LNCaP clone FGC (cell line): ENCODE measurements around the gene ARHGAP32.

Experiments
- DNase-seq: peaks from one replicate; pipeline ENCODE4 v3.0.0-alpha.2; 2011; ENCODE audit warnings: low read depth
- H3K4me3 ChIP-seq: 2 replicates; pipeline ENCODE4 v1.5.1; 2011; ENCODE audit warnings: mild to moderate bottlenecking, low read depth, low read length, control low read depth
- TF ChIP-seq, protein P1 (sequence below): IDR thresholded peaks from 2 replicates; pipeline ENCODE4 v1.5.1; 2012; ENCODE audit warnings: mild to moderate bottlenecking; ENCODE audit not compliant: control insufficient read depth, insufficient read depth; ENCODE audit errors: extremely low read depth

The ARHGAP32 gene

DNA sequence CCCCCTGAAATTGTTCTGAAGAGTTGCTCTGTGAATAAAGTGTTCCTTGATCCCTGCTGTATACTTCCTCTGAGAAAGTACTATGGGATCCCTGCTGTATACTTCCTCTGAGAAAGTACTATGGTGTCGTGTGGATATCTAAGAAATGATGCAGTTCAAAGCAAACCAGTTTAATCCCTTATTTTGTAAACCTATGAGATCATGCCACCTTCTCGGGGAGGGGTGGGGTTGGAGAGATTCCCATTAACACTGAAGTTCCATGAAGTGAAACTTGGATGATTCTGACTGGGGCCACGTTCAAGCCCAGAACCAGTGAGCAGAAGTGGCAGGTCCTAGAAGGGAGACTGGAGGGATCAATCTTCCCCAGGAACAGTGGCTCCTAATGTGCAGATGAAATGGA is 236.5 kb downstream of the ARHGAP32 start:
- no peak for DNase-seq

DNA sequence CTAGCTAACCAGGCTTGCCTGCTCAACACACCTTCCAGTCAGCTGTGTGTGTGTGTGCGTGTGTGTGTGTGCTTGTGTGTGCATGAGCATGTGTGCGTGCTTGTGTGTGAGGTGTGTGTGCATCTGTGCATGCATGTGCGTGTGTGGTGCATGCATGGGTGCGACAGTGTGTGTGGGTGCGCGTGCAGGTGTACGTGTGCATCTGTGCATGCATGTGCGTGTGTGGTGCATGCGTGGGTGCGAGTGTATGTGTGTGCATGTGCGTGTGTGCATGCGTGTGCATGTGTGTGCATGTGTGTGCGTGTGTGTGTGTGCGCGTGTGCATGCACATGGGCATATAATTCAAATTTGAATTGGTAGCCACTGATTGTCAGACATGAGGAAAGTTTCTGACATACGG is 239.0 kb downstream of the ARHGAP32 start:
- H3K4me3 ChIP-seq = no peak overlapping the region
- no peak for DNase-seq
- TF ChIP-seq, protein P1, sequence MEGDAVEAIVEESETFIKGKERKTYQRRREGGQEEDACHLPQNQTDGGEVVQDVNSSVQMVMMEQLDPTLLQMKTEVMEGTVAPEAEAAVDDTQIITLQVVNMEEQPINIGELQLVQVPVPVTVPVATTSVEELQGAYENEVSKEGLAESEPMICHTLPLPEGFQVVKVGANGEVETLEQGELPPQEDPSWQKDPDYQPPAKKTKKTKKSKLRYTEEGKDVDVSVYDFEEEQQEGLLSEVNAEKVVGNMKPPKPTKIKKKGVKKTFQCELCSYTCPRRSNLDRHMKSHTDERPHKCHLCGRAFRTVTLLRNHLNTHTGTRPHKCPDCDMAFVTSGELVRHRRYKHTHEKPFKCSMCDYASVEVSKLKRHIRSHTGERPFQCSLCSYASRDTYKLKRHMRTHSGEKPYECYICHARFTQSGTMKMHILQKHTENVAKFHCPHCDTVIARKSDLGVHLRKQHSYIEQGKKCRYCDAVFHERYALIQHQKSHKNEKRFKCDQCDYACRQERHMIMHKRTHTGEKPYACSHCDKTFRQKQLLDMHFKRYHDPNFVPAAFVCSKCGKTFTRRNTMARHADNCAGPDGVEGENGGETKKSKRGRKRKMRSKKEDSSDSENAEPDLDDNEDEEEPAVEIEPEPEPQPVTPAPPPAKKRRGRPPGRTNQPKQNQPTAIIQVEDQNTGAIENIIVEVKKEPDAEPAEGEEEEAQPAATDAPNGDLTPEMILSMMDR = no peak

More for the DNA sequence above, 236.5 kb downstream of the ARHGAP32 start:
- TF ChIP-seq, protein P1 = no peak
- no peak overlapping the region for H3K4me3 ChIP-seq

DNA sequence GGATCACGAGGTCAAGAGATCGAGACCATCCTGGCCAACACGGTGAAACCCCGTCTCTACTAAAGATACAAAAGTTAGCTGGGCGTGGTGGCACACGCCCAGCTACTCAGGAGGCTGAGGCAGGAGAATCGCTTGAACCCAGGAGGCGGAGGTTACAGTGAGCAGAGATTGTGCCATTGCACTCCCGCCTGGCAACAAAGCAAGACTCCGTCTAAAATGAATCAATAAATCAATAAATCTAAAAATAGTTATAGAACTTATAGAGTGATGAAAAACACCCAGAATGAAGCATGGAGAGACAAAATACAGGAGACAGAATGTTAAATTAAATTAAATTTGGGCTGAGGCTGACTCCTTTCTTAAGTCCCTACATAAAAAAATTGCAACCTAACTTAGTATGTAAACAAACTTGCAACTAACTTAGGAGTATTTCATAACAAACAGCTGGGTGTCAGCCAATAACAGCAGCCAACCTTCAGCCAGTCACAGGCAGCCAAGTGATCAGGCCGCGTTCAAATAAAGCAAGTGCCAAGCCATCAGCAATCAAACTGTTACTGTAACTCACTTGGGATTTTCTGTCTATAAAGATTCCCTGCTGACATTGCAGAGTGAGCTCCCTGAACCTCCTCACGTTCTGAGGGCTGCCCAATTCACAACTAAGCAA is 242.2 kb downstream of the ARHGAP32 start:
- DNase-seq = peak; percentile 70
- TF ChIP-seq, protein P1 = no peak
- no peak overlapping the region for H3K4me3 ChIP-seq

DNA sequence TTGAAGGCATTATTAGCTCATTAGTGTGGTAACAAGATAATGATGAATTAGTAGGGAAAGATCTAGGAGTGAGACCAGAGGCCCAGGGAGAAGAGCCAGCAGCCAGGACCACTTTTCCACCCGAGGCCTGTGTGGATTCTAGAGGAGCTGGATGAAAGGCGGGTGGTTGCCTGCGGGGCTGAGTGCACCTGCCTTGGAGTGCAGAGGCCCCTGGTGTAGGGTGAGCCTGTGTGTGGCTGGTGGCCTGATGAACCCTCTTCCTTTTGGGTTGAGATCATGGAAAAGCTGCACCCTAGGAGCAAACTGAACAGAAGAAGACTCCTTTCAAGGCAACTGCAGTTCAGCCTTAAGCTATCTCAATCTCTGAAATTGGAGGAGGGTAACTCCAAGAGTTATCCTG is 243.5 kb downstream of the ARHGAP32 start:
- no peak for DNase-seq
- TF ChIP-seq, protein P1 = no peak

DNA sequence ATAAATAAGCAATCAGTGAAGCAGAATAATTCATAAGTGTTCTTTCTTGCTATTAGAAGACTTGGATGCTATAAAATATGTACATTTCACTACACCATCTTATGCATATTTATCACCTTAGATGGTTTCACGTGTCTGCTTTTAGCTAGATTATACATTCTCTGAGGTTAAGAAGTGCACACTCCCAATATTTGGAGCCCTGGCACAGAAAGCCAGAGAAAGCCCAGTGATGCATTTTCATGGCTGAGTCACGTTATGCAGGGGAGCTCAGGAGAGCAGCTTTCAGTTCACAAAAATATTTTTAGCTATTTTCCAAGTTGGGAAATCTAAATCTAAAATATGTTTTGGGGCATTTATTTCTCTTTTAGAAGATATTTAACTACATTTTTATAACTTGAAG is 244.4 kb downstream of the ARHGAP32 start:
- no peak for DNase-seq
- TF ChIP-seq, protein P1 = no peak
- H3K4me3 ChIP-seq = no peak overlapping the region

More for the DNA sequence above, 243.5 kb downstream of the ARHGAP32 start:
- no peak overlapping the region for H3K4me3 ChIP-seq

DNA sequence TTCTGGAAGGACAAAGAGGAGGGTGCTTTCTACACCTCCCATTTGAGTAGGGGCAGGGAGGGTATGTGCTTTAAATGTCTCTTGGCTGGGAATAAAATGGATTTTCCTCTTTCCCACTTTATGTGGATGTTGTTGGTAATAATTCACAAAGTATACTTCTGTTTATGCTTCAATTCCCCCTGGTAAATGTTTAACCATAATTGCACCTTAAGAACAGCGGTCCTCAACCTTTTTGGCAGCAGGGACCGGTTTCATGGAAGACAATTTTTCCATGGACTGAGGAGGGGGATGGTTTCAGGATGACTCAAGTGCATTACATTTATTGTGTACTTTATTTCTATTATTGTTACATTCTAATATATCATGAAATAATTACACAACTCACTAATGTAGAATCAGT is 245.5 kb downstream of the ARHGAP32 start:
- DNase-seq = no peak
- TF ChIP-seq, protein P1 = no peak
- no peak overlapping the region for H3K4me3 ChIP-seq

DNA sequence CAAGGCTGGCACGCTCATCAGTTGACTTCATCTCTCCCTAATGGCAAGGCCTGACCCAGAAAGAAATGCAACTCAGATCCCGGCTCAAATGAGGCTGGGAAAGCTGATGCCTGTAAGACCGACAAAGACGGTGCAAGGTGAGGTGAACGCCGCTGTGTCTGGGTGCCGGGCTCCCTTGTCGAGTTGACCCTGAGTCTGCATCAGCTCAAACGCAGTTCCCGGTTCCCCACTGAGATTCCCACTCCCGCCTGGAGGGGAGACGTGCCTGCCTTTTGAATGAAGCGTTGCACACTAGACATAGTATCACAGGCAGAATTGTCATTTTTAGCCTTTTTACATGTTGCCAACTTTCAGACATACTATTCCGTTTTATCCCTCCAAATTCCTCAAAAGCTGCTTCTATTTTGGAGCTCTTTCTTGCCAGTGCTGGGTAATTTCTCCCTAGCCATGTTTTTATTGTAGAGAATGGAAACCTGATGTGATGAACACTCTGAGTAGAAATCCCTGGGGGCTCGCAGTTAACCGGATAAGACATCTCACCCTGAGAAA is 248.6 kb downstream of the ARHGAP32 start:
- TF ChIP-seq, protein P1 = no peak
- DNase-seq = no peak
- no peak overlapping the region for H3K4me3 ChIP-seq
